Breast epithelium (tissue), 3 donors: ENCODE measurements around the gene NAT9.
A peak's percentile ranks its signal among the peaks of the same experiment; 100 is the strongest.

Experiments
- POLR2A ChIP-seq: fragments of 450-650 bp; IDR thresholded peaks from one replicate; pipeline ENCODE4 v1.6.1; 2016; ENCODE audit warnings: antibody characterized with exemption, mild to moderate bottlenecking, moderate library complexity
- TF ChIP-seq, protein P1 (sequence below), 3 donors: fragments of 450-650 bp; IDR thresholded peaks; one replicate each; pipeline ENCODE4 v1.5.1; 2016 to 2017; ENCODE audit warnings: antibody characterized with exemption in 3 of 3, mild to moderate bottlenecking in 3 of 3, moderate library complexity in 3 of 3

DNA sequence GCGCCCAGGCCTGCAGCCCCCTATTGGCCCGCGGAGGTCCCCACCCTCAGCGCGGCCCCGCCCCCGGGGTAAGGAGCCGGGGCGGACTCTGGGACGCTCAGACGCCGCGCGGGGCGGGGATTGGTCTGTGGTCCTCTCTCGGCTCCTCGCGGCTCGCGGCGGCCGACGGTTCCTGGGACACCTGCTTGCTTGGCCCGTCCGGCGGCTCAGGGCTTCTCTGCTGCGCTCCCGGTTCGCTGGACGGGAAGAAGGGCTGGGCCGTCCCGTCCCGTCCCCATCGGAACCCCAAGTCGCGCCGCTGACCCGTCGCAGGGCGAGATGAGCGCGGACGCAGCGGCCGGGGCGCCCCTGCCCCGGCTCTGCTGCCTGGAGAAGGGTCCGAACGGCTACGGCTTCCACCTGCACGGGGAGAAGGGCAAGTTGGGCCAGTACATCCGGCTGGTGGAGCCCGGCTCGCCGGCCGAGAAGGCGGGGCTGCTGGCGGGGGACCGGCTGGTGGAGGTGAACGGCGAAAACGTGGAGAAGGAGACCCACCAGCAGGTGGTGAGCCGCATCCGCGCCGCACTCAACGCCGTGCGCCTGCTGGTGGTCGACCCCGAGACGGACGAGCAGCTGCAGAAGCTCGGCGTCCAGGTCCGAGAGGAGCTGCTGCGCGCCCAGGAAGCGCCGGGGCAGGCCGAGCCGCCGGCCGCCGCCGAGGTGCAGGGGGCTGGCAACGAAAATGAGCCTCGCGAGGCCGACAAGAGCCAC is 27.4 kb downstream of the NAT9 start, which contains the start of gene NHERF1:
- TF ChIP-seq, protein P1, sequence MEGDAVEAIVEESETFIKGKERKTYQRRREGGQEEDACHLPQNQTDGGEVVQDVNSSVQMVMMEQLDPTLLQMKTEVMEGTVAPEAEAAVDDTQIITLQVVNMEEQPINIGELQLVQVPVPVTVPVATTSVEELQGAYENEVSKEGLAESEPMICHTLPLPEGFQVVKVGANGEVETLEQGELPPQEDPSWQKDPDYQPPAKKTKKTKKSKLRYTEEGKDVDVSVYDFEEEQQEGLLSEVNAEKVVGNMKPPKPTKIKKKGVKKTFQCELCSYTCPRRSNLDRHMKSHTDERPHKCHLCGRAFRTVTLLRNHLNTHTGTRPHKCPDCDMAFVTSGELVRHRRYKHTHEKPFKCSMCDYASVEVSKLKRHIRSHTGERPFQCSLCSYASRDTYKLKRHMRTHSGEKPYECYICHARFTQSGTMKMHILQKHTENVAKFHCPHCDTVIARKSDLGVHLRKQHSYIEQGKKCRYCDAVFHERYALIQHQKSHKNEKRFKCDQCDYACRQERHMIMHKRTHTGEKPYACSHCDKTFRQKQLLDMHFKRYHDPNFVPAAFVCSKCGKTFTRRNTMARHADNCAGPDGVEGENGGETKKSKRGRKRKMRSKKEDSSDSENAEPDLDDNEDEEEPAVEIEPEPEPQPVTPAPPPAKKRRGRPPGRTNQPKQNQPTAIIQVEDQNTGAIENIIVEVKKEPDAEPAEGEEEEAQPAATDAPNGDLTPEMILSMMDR (IDR thresholded peaks at IDR 0.05): peak in 1 of 3 donors; percentile 27
- peak; percentile 89 for TF ChIP-seq POLR2A
